Smooth muscle cell (in vitro differentiated cells): ENCODE data around the gene NVL. TPM values are rescaled to one million over a fixed set of nuclear protein-coding genes. Genes with fewer than 3 reads are reported as not detected.

Experiments
- DNase-seq: peaks from one replicate; lab custom pipeline; 2025; ENCODE audit not compliant: unreplicated experiment; lab: John Stamatoyannopoulos, UW
- H2AFZ ChIP-seq: fragments of 200-600 bp; sonication (generic); 2 replicates; pipeline ENCODE4 v1.6.0; 2016; ENCODE audit warnings: antibody characterized with exemption, low read depth, mild to moderate bottlenecking
- H3F3A ChIP-seq: fragments of 200-600 bp; sonication (generic); 2 replicates; pipeline ENCODE4 v1.6.0; 2017; ENCODE audit warnings: antibody characterized with exemption, low read depth
- H3K27ac ChIP-seq: fragments of 200-600 bp; sonication (generic); 2 replicates; pipeline ENCODE4 v1.5.1; 2016; ENCODE audit warnings: low read depth, mild to moderate bottlenecking
- H3K27me3 ChIP-seq: fragments of 200-600 bp; sonication (generic); 2 replicates; pipeline ENCODE4 v1.6.1; 2016; ENCODE audit warnings: low read depth, mild to moderate bottlenecking
- H3K36me3 ChIP-seq: fragments of 200-600 bp; sonication (generic); 2 replicates; pipeline ENCODE4 v1.5.1; 2016; ENCODE audit warnings: low read depth
- H3K4me1 ChIP-seq: fragments of 200-600 bp; sonication (generic); 2 replicates; pipeline ENCODE4 v1.5.1; 2016; ENCODE audit warnings: low read depth
- H3K4me2 ChIP-seq: fragments of 200-600 bp; sonication (generic); 2 replicates; pipeline ENCODE4 v1.6.0; 2016; ENCODE audit warnings: mild to moderate bottlenecking
- H3K4me3 ChIP-seq: fragments of 200-600 bp; sonication (generic); 2 replicates; pipeline ENCODE4 v1.5.1; 2016; ENCODE audit warnings: mild to moderate bottlenecking
- H3K79me2 ChIP-seq: fragments of 200-600 bp; sonication (generic); 2 replicates; pipeline ENCODE4 v1.6.0; 2016; ENCODE audit warnings: low read depth, mild to moderate bottlenecking
- H3K9ac ChIP-seq: fragments of 200-600 bp; sonication (generic); 2 replicates; pipeline ENCODE4 v1.6.0; 2016; ENCODE audit warnings: low read depth
- H3K9me3 ChIP-seq: fragments of 200-600 bp; sonication (generic); replicated peaks from 2 replicates; pipeline ENCODE4 v1.5.1; 2016; ENCODE audit warnings: low read depth
- H4K20me1 ChIP-seq: fragments of 200-600 bp; sonication (generic); 2 replicates; pipeline ENCODE4 v1.6.0; 2016; ENCODE audit warnings: low read depth
- CTCF ChIP-seq: fragments of 200-600 bp; sonication (generic); IDR thresholded peaks from 2 replicates; pipeline ENCODE4 v1.5.1; 2017; ENCODE audit warnings: borderline replicate concordance, mild to moderate bottlenecking, antibody characterized with exemption; ENCODE audit not compliant: insufficient read depth, poor library complexity, severe bottlenecking
- WGBS: methylation state at CpG from one replicate; pipeline ENCODE4 v1.1.7; 2016; ENCODE audit warnings: low lambda C conversion rate; 5-methylcytosine and 5-hydroxymethylcytosine counted together
- polyA plus RNA-seq: library from polyadenylated mRNA; unstranded; fragments of >200 nt; fragmentation: Nextera tagmentation; extraction: Ambion mirVana; gene quantifications from 2 replicates; pipeline ENCODE4 v1.2.1, GENCODE V29; 2016
- total RNA-seq: library from RNA; depleted of rRNA; stranded (reverse); fragments of >200 nt; gene quantifications from 2 replicates; pipeline ENCODE4 v1.2.3, GENCODE V29; 2014

NVL gene
- total and polyA plus RNA-seq, 2 experiments from 2014 or later: 17.3 to 35.4 TPM

DNA sequence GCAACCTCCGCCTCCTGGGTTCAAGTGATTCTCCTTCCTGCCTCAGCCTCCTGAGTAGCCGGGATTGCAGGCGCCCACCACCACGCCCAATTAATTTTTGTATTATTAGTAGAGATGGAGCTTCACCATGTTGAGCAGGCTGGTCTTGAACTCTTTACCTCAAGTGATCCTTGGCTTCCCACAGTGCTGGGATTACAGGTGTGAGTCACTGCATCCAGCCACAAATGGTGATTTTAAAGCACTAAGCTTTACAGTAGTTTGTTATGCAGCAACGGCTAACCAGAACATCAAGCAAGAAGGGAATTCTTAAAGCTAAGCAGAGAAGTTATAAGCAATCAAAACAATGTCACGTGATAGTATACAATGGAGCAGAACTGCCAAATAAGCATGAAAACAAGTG, 65.7 kb downstream of the NVL start:
- Histone ChIP-seq H4K20me1 (no peaks in the 10 kb centered on the region), H3K4me2 (no peak overlapping the region), H3K27me3 (no peaks in the 10 kb centered on the region), H3K9ac (no peak overlapping the region), H3K9me3 (no peaks in the 10 kb centered on the region), H3K4me3 (no peak overlapping the region), H3F3A (no peaks in the 10 kb centered on the region), H3K27ac (no peak overlapping the region), H3K36me3 (no peaks in the 10 kb centered on the region), H3K4me1 (no peaks in the 10 kb centered on the region), H2AFZ (no peak overlapping the region), H3K79me2 (no peaks in the 10 kb centered on the region)
- 88% methylated on average over 5 of the region's 6 CpGs for WGBS
- DNase-seq: no peak
- no peak for TF ChIP-seq CTCF

DNA sequence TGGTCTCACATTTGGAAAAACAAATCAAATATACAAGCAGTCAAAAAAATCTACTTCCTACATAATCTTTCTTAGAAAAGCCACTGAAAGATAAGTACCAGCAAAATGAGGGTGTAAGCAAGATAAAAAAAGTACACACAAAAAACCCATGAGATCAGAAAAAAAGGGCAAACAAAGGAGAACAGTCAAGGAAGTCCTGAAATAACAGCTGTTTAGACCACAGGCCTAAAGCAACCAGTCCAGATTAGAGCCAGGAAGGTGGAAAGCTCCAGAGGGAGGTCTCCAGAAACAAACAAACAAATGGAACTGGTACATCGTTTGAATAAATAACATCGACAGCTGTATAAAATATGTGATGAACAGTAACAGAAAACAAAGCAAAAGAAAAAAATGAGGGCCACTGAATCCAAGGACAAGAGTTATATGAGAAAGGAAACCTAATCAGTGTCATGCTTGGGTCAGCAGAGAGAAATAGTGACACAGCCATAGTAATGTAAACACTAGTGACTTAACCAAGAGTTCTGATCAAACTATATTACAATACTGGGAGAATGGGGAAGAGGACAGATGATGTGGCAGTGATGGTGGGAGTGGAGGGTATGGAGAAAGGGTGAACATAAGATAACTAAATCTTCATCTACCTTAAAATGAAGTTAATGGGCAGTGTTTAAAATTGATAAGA, 67.5 kb downstream of the NVL start:
- no peaks in the 10 kb centered on the region for H3K36me3 ChIP-seq
- H3F3A ChIP-seq: no peaks in the 10 kb centered on the region
- no peaks in the 10 kb centered on the region for H3K9me3 ChIP-seq
- H4K20me1 ChIP-seq: no peaks in the 10 kb centered on the region
- H3K27ac ChIP-seq: no peak overlapping the region
- H3K9ac ChIP-seq: no peak overlapping the region
- no peak overlapping the region for H3K4me3 ChIP-seq
- H3K27me3 ChIP-seq: no peaks in the 10 kb centered on the region
- H2AFZ ChIP-seq: no peak overlapping the region
- H3K79me2 ChIP-seq: no peaks in the 10 kb centered on the region
- no peak overlapping the region for H3K4me2 ChIP-seq
- H3K4me1 ChIP-seq: peaks cover 3% of the 10 kb centered on the region
- DNase-seq: no peak
- no peak for TF ChIP-seq CTCF
- WGBS: 89% methylated on average over 2 of the region's 2 CpGs

DNA sequence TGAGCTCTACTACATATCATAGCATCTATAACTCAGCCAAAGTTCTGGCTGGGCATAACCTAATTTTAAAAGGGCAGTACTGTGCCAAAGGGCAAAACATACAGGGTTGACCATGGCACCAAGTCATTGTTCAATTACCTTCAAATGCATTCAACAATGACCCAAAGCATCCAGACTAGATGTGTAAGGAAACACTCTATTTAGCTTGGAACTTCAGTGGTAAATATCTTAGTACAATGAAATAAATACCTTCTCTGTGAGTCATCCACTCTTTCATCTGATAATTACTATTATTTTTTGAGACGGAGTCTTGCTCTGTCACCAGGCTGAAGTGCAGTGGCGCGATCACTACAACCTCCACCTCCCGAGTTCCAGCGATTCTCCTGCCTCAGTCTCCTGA, 70.0 kb downstream of the NVL start:
- 81% methylated on average over 5 of the region's 5 CpGs for WGBS

More for the DNA sequence above, 70.0 kb downstream of the NVL start:
- no peak overlapping the region for H3K4me2 ChIP-seq
- peaks cover 11% of the 10 kb centered on the region for H3K4me1 ChIP-seq
- H3K4me3 ChIP-seq: no peak overlapping the region
- TF ChIP-seq CTCF: no peak
- H2AFZ ChIP-seq: no peak overlapping the region
- H3F3A ChIP-seq: no peaks in the 10 kb centered on the region
- H3K27me3 ChIP-seq: no peaks in the 10 kb centered on the region
- H3K27ac ChIP-seq: peak overlapping the region; percentile 34
- H3K9ac ChIP-seq: no peak overlapping the region
- H3K9me3 ChIP-seq: no peaks in the 10 kb centered on the region
- no peaks in the 10 kb centered on the region for H4K20me1 ChIP-seq
- no peak for DNase-seq
- H3K36me3 ChIP-seq: no peaks in the 10 kb centered on the region
- H3K79me2 ChIP-seq: no peaks in the 10 kb centered on the region
